Activated CD8-positive, alpha-beta T cell treated with anti-CD3 and anti-CD28 coated beads, Interleukin-2, amount 10 ng/mL, durations not matched to agents 7 days and 5 days (primary cell): ENCODE results near the gene PLEKHA4. TPM values are rescaled to one million over a fixed set of nuclear protein-coding genes. Genes with fewer than 3 reads are reported as not detected.

Experiments used
- ATAC-seq: fragments of 150-1000 bp; cut with Tn5 transposase; one replicate; pipeline ENCODE4 v1.10.0; 2021; ENCODE audit warnings: moderate library complexity
- CTCF ChIA-PET: fragments of 350-600 bp; sonication (Branson Sonifier 250); formaldehyde crosslinking; loops from one replicate; lab custom pipeline; 2021; ENCODE audit warnings: antibody characterized with exemption; lab: Charles Lee
- POLR2A ChIA-PET: fragments of 350-600 bp; sonication (Branson Sonifier 250); formaldehyde crosslinking; loops from one replicate; lab custom pipeline; 2021; ENCODE audit warnings: antibody characterized with exemption; lab: Charles Lee
- DNase-seq: peaks from one replicate; pipeline ENCODE4 v3.0.0-alpha.2; 2020
- H3K27ac Mint-ChIP-seq: one replicate; pipeline ENCODE4 v1.8.0; 2021; ENCODE audit warnings: mild to moderate bottlenecking, mixed read lengths
- H3K27me3 Mint-ChIP-seq: one replicate; pipeline ENCODE4 v1.8.0; 2021; ENCODE audit warnings: low read depth, mixed read lengths
- H3K36me3 Mint-ChIP-seq: one replicate; pipeline ENCODE4 v1.8.0; 2021; ENCODE audit warnings: low read depth, mixed read lengths
- H3K4me1 Mint-ChIP-seq: one replicate; pipeline ENCODE4 v1.8.0; 2021; ENCODE audit warnings: low read depth, mixed read lengths
- H3K4me3 Mint-ChIP-seq: one replicate; pipeline ENCODE4 v1.8.0; 2021; ENCODE audit warnings: mild to moderate bottlenecking, mixed read lengths
- H3K9me3 Mint-ChIP-seq: one replicate; pipeline ENCODE4 v1.8.0; 2022; ENCODE audit warnings: mixed read lengths; ENCODE audit not compliant: insufficient read depth
- total RNA-seq, 2 experiments: library from RNA; stranded (reverse); gene quantifications; one replicate each; pipeline ENCODE4 v1.2.3, GENCODE V29; 2021

The PLEKHA4 gene
- total RNA-seq, 2 experiments from 2014 or later: 4.4 to 4.6 TPM

- Mint-ChIP-seq H3K4me3 (no peak overlapping the region), H3K9me3 (no peaks in the 10 kb centered on the region), H3K4me1 (peaks cover 23% of the 10 kb centered on the region), H3K27me3 (no peaks in the 10 kb centered on the region), H3K27ac (peak overlapping the region; percentile 24), H3K36me3 (no peaks in the 10 kb centered on the region)
- CTCF ChIA-PET: interaction anchor here (1.1 to 3.0 kb wide), 6 partner anchors 12 to 186 kb away, joined by 3 to 40 read pairs (median 5); partner anchors contain the start of genes GYS1, HSD17B14 and RUVBL2
- ATAC-seq (no peak), DNase-seq (peak; percentile 66)
- POLR2A ChIA-PET: interaction anchor here (0.6 to 1.4 kb wide), 5 partner anchors 10 to 1997 kb away, joined by 3 to 5 read pairs (median 3); no protein-coding TSS in a partner anchor
These were observed 61.4 kb downstream of the PLEKHA4 start for GRCh38 chr19:48806818-48807589.

GRCh38 chr19:48806518-48806817 lies 61.9 kb downstream of the PLEKHA4 start:
- CTCF ChIA-PET: interaction anchor here (1.1 to 3.0 kb wide), 5 partner anchors 11 to 187 kb away, joined by 3 to 40 read pairs (median 4); partner anchors contain the start of genes GYS1, HSD17B14 and RUVBL2
- no peak for DNase-seq
- Mint-ChIP-seq H3K27ac (peak overlapping the region; percentile 24), H3K4me1 (peaks cover 22% of the 10 kb centered on the region), H3K36me3 (no peaks in the 10 kb centered on the region), H3K27me3 (no peaks in the 10 kb centered on the region), H3K9me3 (no peaks in the 10 kb centered on the region), H3K4me3 (no peak overlapping the region)
- POLR2A ChIA-PET: interaction anchor here (0.6 to 1.4 kb wide), 4 partner anchors 9 to 1998 kb away, joined by 3 to 5 read pairs (median 3); no protein-coding TSS in a partner anchor
- peak; percentile 33 for ATAC-seq

GRCh38 chr19:48805452-48805851 lies 63.0 kb downstream of the PLEKHA4 start:
- Mint-ChIP-seq H3K4me3 (no peak overlapping the region), H3K36me3 (no peaks in the 10 kb centered on the region), H3K27me3 (no peaks in the 10 kb centered on the region), H3K9me3 (no peaks in the 10 kb centered on the region), H3K27ac (no peak overlapping the region), H3K4me1 (peaks cover 20% of the 10 kb centered on the region)
- ATAC-seq (no peak), DNase-seq (no peak)
- CTCF ChIA-PET: interaction anchor here (1.3 to 1.5 kb wide), 2 partner anchors 10 to 31 kb away, joined by 3 to 6 read pairs; partner anchors contain the start of gene HSD17B14
- POLR2A ChIA-PET: no interaction called here

GRCh38 chr19:48804496-48804895 lies 63.9 kb downstream of the PLEKHA4 start:
- no peaks in the 10 kb centered on the region for H3K36me3 Mint-ChIP-seq
- H3K4me1 Mint-ChIP-seq: peaks cover 10% of the 10 kb centered on the region
- no peak for ATAC-seq
- DNase-seq: no peak
- CTCF ChIA-PET: interaction anchor here (0.8 to 1.3 kb wide), 2 partner anchors 9 to 38 kb away, joined by 3 to 6 read pairs; no protein-coding TSS in a partner anchor
- POLR2A ChIA-PET: interaction anchor here (0.7 kb wide), 1 partner anchor 179 kb away, joined by 3 read pairs; no protein-coding TSS in a partner anchor
- H3K27me3 Mint-ChIP-seq: no peaks in the 10 kb centered on the region
- H3K27ac Mint-ChIP-seq: no peak overlapping the region
- no peak overlapping the region for H3K4me3 Mint-ChIP-seq
- H3K9me3 Mint-ChIP-seq: no peaks in the 10 kb centered on the region

GRCh38 chr19:48802623-48803022 lies 65.8 kb downstream of the PLEKHA4 start:
- H3K36me3 Mint-ChIP-seq: no peaks in the 10 kb centered on the region
- no peak overlapping the region for H3K27ac Mint-ChIP-seq
- peaks cover 2% of the 10 kb centered on the region for H3K4me1 Mint-ChIP-seq
- H3K9me3 Mint-ChIP-seq: no peaks in the 10 kb centered on the region
- CTCF ChIA-PET: interaction anchor here (0.6 to 1.2 kb wide), 4 partner anchors 11 to 168 kb away, joined by 3 read pairs; no protein-coding TSS in a partner anchor
- ATAC-seq: no peak
- no peak for DNase-seq
- H3K27me3 Mint-ChIP-seq: no peaks in the 10 kb centered on the region
- POLR2A ChIA-PET: interaction anchor here (1.3 kb wide), 1 partner anchor 71 kb away, joined by 4 read pairs; no protein-coding TSS in a partner anchor
- no peak overlapping the region for H3K4me3 Mint-ChIP-seq

GRCh38 chr19:48799358-48800300 lies 68.8 kb downstream of the PLEKHA4 start:
- H3K4me1 Mint-ChIP-seq: peaks cover 6% of the 10 kb centered on the region
- no peaks in the 10 kb centered on the region for H3K27me3 Mint-ChIP-seq
- H3K9me3 Mint-ChIP-seq: no peaks in the 10 kb centered on the region
- H3K27ac Mint-ChIP-seq: no peak overlapping the region
- ATAC-seq (no peak), DNase-seq (no peak)
- CTCF ChIA-PET: interaction anchor here (1.7 kb wide), 1 partner anchor 37 kb away, joined by 4 read pairs; the partner anchor contains the start of gene HSD17B14
- POLR2A ChIA-PET: interaction anchor here (0.6 to 0.9 kb wide), 2 partner anchors 73 to 170 kb away, joined by 3 read pairs; no protein-coding TSS in a partner anchor
- H3K4me3 Mint-ChIP-seq: no peak overlapping the region
- no peaks in the 10 kb centered on the region for H3K36me3 Mint-ChIP-seq

GRCh38 chr19:48798937-48799336 lies 69.5 kb downstream of the PLEKHA4 start:
- no peak for DNase-seq
- ChIA-PET CTCF (interaction anchor here (1.7 kb wide), 1 partner anchor 37 kb away, joined by 4 read pairs; the partner anchor contains the start of gene HSD17B14), POLR2A (interaction anchor here (0.6 to 0.9 kb wide), 2 partner anchors 170 to 178 kb away, joined by 3 read pairs; no protein-coding TSS in a partner anchor)
- Mint-ChIP-seq H3K4me3 (no peak overlapping the region), H3K27ac (no peak overlapping the region), H3K27me3 (no peaks in the 10 kb centered on the region), H3K9me3 (no peaks in the 10 kb centered on the region), H3K4me1 (peaks cover 8% of the 10 kb centered on the region), H3K36me3 (no peaks in the 10 kb centered on the region)
- no peak for ATAC-seq

GRCh38 chr19:48797103-48797502 lies 71.3 kb downstream of the PLEKHA4 start:
- no peaks in the 10 kb centered on the region for H3K27me3 Mint-ChIP-seq
- no peak overlapping the region for H3K27ac Mint-ChIP-seq
- peaks cover 8% of the 10 kb centered on the region for H3K4me1 Mint-ChIP-seq
- ChIA-PET POLR2A (interaction anchor here (0.6 kb wide), 1 partner anchor 9 kb away, joined by 3 read pairs; no protein-coding TSS in a partner anchor), CTCF (interaction anchor here (1.0 to 4.8 kb wide), 3 partner anchors 9 to 47 kb away, joined by 3 to 112 read pairs (median 40); no protein-coding TSS in a partner anchor)
- no peak overlapping the region for H3K4me3 Mint-ChIP-seq
- ATAC-seq: no peak
- H3K36me3 Mint-ChIP-seq: no peaks in the 10 kb centered on the region
- H3K9me3 Mint-ChIP-seq: no peaks in the 10 kb centered on the region
- no peak for DNase-seq

GRCh38 chr19:48796298-48797083 lies 71.9 kb downstream of the PLEKHA4 start:
- DNase-seq (no peak), ATAC-seq (no peak)
- Mint-ChIP-seq H3K4me1 (peaks cover 8% of the 10 kb centered on the region), H3K9me3 (no peaks in the 10 kb centered on the region), H3K4me3 (no peak overlapping the region), H3K36me3 (no peaks in the 10 kb centered on the region), H3K27me3 (no peaks in the 10 kb centered on the region), H3K27ac (no peak overlapping the region)
- ChIA-PET POLR2A (interaction anchor here (1.1 to 1.6 kb wide), 2 partner anchors 40 to 76 kb away, joined by 3 to 5 read pairs; partner anchors contain the start of genes HSD17B14 and PPP1R15A), CTCF (interaction anchor here (0.7 to 6.1 kb wide), 12 partner anchors 9 to 180 kb away, joined by 3 to 112 read pairs (median 8); partner anchors contain the start of genes BCAT2 and HSD17B14)

- ChIA-PET CTCF (interaction anchor here (0.6 to 6.1 kb wide), 41 partner anchors 9 to 1018 kb away, joined by 3 to 112 read pairs (median 4); partner anchors contain the start of genes BAX, BCAT2, CA11 and FUZ), POLR2A (interaction anchor here (0.7 to 1.6 kb wide), 6 partner anchors 12 to 180 kb away, joined by 3 to 5 read pairs (median 3); partner anchors contain the start of genes HSD17B14, NUCB1 and PPP1R15A)
- Mint-ChIP-seq H3K4me1 (peaks cover 8% of the 10 kb centered on the region), H3K36me3 (no peaks in the 10 kb centered on the region), H3K9me3 (no peaks in the 10 kb centered on the region), H3K27me3 (no peaks in the 10 kb centered on the region), H3K27ac (peak overlapping the region; percentile 85), H3K4me3 (peak overlapping the region; percentile 84)
- ATAC-seq (no peak), DNase-seq (no peak)
These were observed 72.7 kb downstream of the PLEKHA4 start for GRCh38 chr19:48795685-48796070.
